Measurements from ENCODE around the gene ZNF507. TPM values are rescaled to one million over a fixed set of nuclear protein-coding genes. Genes with fewer than 3 reads are reported as not detected.

The ZNF507 gene
- total and polyA plus RNA-seq, 2 experiments from 2014 or later = 4.7 to 11.8 TPM

DNA sequence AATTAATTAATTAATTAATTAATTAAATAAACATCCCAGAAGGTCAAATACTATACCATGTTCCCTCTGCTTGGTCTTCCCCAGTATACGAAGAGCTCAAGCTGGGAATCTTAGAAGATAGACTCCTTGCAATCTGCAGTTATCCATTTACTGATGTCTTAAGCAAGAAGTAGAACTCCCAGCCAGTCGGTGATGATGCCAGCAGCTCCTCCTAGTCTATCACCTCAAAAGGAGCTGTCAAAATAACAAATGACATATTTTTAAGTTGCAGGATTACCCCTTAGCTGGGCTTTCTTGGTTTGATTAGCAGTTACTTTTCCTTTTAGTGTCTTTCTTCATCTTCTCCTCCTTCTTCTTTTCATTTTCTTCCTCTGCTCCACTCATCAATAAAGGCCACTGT lies 6.0 kb upstream of the ZNF507 start:
- no peak overlapping the region for H3K4me2 ChIP-seq
- no peak overlapping the region for H3K4me3 ChIP-seq
- WGBS (ENCODE audit: low lambda C conversion rate, missing lambda C conversion rate) = 90% methylated on average over 2 of the region's 2 CpGs
- no peak for DNase-seq (ENCODE audit: low spot score)
- no peaks in the 10 kb centered on the region for H4K20me1 ChIP-seq (ENCODE audit: insufficient read depth, poor library complexity, severe bottlenecking)
- no peaks in the 10 kb centered on the region for H3K9me3 ChIP-seq (ENCODE audit: low read depth)
- H2AFZ ChIP-seq = no peak overlapping the region
- no peaks in the 10 kb centered on the region for H3K27me3 ChIP-seq
- H3K36me3 ChIP-seq (replicated peaks; ENCODE audit: insufficient read depth, low read depth) = no peaks in the 10 kb centered on the region
- H3K4me1 ChIP-seq (ENCODE audit: insufficient read depth) = no peaks in the 10 kb centered on the region
- H3K9me2 ChIP-seq (replicated peaks; ENCODE audit: insufficient read depth) = no peaks in the 10 kb centered on the region
- H3K79me2 ChIP-seq = no peaks in the 10 kb centered on the region
- no peak overlapping the region for H3K27ac ChIP-seq
- TF ChIP-seq, protein P1, sequence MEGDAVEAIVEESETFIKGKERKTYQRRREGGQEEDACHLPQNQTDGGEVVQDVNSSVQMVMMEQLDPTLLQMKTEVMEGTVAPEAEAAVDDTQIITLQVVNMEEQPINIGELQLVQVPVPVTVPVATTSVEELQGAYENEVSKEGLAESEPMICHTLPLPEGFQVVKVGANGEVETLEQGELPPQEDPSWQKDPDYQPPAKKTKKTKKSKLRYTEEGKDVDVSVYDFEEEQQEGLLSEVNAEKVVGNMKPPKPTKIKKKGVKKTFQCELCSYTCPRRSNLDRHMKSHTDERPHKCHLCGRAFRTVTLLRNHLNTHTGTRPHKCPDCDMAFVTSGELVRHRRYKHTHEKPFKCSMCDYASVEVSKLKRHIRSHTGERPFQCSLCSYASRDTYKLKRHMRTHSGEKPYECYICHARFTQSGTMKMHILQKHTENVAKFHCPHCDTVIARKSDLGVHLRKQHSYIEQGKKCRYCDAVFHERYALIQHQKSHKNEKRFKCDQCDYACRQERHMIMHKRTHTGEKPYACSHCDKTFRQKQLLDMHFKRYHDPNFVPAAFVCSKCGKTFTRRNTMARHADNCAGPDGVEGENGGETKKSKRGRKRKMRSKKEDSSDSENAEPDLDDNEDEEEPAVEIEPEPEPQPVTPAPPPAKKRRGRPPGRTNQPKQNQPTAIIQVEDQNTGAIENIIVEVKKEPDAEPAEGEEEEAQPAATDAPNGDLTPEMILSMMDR (IDR thresholded peaks at IDR 0.05; ENCODE audit: poor library complexity) = no peak
- TF ChIP-seq EZH2 (IDR thresholded peaks at IDR 0.05; ENCODE audit: borderline replicate concordance) = no peak
- TF ChIP-seq EZH2phosphoT487 (IDR thresholded peaks at IDR 0.05; ENCODE audit: low read depth, severe bottlenecking, unreplicated experiment) = no peak

DNA sequence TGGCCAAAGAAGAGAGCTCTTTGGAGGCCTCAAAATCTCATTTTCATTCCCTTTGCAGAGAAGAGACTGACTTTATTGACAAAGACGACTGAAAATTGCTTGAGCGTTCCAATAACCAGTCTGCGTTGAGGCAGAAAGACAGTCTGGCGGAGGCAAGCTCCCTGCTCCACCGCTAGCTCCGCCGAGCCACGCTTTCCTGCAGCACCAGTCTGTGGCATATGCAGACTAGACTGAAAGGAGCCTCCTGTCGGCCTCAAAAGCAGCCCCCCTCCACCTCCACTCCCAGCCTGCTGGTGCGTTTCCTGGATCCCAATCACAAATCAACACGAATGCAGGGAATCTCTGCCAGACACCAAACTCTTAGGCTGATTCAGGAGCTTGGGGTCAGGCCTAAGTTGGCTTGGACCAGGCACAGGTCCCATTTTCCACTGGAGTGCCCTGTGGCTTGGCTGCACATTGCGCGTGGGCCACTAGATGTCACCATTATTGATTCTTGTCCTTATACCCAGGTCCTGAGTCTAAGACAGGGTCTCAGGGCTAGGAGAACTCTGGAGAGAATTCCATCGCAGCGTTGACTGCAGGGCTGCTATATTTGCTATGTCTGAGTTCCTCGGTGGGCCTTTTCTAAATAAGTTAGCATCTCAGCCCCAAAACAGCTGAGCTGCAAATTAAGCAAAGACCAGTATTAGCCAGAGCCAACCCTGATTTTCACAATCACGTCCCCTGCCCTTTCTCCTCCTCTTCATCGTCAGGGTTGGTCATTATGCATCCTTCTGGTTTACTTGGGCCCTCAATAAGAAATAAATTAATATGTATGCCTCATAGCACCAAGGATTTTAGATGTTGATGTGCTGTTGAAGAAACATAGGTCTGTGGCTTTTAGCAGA lies 5.2 kb upstream of the ZNF507 start:
- DNase-seq (ENCODE audit: low spot score) = peak; percentile 64
- TF ChIP-seq EZH2phosphoT487 (IDR thresholded peaks at IDR 0.05; ENCODE audit: low read depth, severe bottlenecking, unreplicated experiment) = no peak
- TF ChIP-seq, protein P1 (IDR thresholded peaks at IDR 0.05; ENCODE audit: poor library complexity) = peak; percentile 57
- no peak overlapping the region for H2AFZ ChIP-seq

DNA sequence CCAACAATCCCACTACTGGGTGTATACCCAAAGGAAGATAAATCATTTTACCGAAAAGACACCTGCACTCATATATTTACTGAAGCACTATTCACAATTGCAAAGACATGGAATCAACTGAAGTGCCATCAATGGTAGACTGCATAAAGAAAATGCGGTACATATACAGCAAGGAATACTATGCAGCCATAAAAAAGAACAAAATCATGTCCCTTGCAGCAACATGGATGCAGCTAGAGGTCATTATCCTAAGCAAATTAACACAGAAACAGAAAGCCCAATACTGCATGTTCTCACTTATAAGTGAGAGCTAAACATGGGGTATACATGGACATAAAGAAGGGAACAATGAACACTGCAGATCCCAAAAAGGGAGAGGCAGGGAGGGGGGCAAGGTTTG lies 2.7 kb upstream of the ZNF507 start:
- no peaks in the 10 kb centered on the region for H3K9me2 ChIP-seq (replicated peaks; ENCODE audit: insufficient read depth)
- peaks cover 5% of the 10 kb centered on the region for H3K4me1 ChIP-seq (ENCODE audit: insufficient read depth)
- H3K36me3 ChIP-seq (replicated peaks; ENCODE audit: insufficient read depth, low read depth) = no peaks in the 10 kb centered on the region
- H2AFZ ChIP-seq = no peak overlapping the region
- no peaks in the 10 kb centered on the region for H4K20me1 ChIP-seq (ENCODE audit: insufficient read depth, poor library complexity, severe bottlenecking)
- no peak overlapping the region for H3K4me2 ChIP-seq
- no peak for TF ChIP-seq EZH2phosphoT487 (IDR thresholded peaks at IDR 0.05; ENCODE audit: low read depth, severe bottlenecking, unreplicated experiment)
- no peak for TF ChIP-seq EZH2 (IDR thresholded peaks at IDR 0.05; ENCODE audit: borderline replicate concordance)
- TF ChIP-seq, protein P1 (IDR thresholded peaks at IDR 0.05; ENCODE audit: poor library complexity) = no peak
- 100% methylated on average over 2 of the region's 2 CpGs for WGBS (ENCODE audit: low lambda C conversion rate, missing lambda C conversion rate)
- no peak for DNase-seq (ENCODE audit: low spot score)
- H3K27me3 ChIP-seq = no peaks in the 10 kb centered on the region
- no peak overlapping the region for H3K27ac ChIP-seq
- H3K9me3 ChIP-seq (ENCODE audit: low read depth) = no peaks in the 10 kb centered on the region
- H3K4me3 ChIP-seq = no peak overlapping the region
- peaks cover 18% of the 10 kb centered on the region for H3K79me2 ChIP-seq

More for the DNA sequence above, 5.2 kb upstream of the ZNF507 start:
- Histone ChIP-seq H3K27me3 (no peaks in the 10 kb centered on the region), H4K20me1 (ENCODE audit: insufficient read depth, poor library complexity, severe bottlenecking) (no peaks in the 10 kb centered on the region), H3K79me2 (no peaks in the 10 kb centered on the region), H3K9me3 (ENCODE audit: low read depth) (no peaks in the 10 kb centered on the region), H3K4me2 (no peak overlapping the region), H3K36me3 (replicated peaks; ENCODE audit: insufficient read depth, low read depth) (no peaks in the 10 kb centered on the region), H3K4me1 (ENCODE audit: insufficient read depth) (no peaks in the 10 kb centered on the region), H3K9me2 (replicated peaks; ENCODE audit: insufficient read depth) (no peaks in the 10 kb centered on the region), H3K4me3 (no peak overlapping the region), H3K27ac (no peak overlapping the region)
- 73% methylated on average over 18 of the region's 18 CpGs for WGBS (ENCODE audit: low lambda C conversion rate, missing lambda C conversion rate)
